Activated T-cell treated with anti-CD3 and anti-CD28 coated beads for 48 hours (primary cell): ENCODE measurements around the gene ASIC4.

Source experiments
- DNase-seq: peaks from one replicate; pipeline ENCODE4 v3.0.0-alpha.2; 2020; ENCODE audit warnings: low read depth

ASIC4 gene

DNA sequence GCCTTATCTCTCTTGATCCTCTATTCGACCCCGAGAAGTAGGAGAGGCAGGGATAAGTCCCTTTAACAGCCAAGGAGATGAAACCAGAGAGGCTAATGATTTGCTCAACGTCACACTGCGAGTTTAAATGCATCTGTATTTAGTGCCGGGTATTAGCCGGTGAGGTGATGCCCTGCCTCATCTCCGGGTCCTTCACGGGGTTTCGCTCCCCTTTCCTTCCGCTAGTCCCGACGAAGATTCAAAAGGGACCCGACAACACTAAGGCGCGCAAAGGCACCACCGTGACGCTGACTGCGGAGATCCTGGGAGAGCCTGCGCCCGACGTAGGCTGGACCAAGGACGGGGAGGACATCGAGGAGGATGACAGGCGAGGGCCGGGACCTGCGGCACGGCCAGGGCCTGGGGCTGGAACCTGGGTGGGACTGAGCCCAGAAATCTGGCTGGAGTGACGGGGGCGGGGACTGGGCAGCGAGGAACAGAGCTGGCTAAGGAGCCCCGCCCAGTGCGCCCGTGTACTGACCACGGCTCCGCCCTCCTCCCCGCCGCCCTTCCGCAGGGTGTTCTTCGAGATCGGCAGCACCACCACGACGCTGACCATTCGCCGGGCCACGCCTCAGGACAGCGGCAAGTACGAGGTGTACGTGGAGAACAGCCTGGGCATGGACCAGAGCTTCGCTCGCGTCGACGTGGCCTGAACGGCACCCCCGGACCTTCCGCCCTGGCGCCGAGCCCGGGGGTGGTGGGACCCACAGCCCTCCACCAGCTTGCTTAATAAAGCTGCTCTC lies 16.6 kb upstream of the ASIC4 start:
- no peak for DNase-seq

DNA sequence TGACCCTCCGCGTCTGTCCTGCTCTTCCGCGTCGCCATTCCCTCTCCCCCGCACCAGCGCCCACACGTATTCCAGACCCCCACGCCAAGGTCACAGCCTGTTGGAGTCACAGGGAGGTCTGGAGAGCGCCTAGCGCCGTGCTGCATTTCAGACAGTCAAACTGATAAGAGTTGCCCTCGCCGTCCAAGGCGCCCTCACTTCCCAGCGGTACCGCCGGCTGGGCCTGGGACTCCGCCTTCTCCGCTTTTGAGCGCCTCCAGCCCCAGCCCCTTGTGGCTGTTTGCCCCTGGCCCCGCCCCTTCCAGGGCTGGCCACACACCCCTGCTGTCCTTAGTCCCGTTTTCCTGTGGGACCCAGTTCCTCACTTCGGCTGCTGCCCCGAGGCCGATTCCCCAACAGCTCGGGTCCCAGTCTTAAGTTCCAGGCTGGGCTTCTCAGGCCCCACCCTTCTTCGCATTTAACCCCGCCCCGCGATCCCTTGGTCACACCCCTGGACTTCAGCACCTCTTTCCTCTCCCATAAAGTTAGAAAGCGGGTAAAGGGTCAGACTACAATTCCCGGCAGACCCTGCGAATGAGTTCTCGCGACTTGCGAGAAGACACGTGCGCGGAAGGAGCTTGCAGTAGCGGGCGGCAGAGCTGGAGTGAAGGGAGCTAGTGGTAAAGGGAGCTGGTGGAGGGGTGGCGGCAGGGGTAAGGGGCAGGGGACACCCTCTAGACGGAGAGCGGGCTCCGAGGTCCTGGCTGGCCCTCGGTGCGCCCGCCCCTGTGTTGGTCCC lies 15.8 kb upstream of the ASIC4 start, which contains the start of gene GMPPA:
TSS of gene GMPPA (plus strand) at position 612 of the 778 bp plus-strand sequence. CDS start 1,085 bp downstream, outside the sequence.
- DNase-seq = peak; percentile 87

DNA sequence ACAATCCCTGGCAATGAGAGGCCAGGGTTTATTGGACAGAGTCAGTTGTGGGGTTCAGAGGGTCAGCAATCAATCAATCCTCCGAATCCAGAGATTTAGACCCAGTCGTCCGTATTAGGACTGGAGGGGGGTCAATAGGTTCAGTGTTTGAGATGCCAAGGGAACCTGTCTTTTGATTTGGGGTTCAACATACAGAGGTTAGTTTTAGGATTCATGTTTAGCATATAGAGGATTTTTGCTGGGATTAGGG lies 15.3 kb upstream of the ASIC4 start:
- DNase-seq = no peak

GRCh38 chr2:219499555-219499954 lies 14.7 kb upstream of the ASIC4 start:
- no peak for DNase-seq

- DNase-seq = no peak
Observed at GRCh38 chr2:219500135-219500534, 14.1 kb upstream of the ASIC4 start.

DNA sequence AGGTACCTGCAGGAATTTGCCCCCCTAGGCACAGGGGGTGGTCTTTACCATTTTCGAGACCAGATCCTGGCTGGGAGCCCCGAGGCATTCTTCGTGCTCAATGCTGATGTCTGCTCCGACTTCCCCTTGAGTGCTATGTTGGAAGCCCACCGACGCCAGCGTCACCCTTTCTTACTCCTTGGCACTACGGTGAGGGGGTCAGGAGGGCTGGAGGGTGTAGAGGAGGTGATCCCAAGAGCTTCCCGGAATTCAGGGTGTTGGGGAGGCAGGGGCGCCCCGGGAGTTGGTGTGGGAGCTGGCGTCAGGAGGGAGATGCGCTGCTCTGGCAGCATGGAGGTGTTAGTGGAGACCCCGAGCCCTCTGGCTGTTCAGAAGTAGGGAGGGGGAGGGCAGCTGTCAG lies 12.4 kb upstream of the ASIC4 start:
- DNase-seq = no peak

DNA sequence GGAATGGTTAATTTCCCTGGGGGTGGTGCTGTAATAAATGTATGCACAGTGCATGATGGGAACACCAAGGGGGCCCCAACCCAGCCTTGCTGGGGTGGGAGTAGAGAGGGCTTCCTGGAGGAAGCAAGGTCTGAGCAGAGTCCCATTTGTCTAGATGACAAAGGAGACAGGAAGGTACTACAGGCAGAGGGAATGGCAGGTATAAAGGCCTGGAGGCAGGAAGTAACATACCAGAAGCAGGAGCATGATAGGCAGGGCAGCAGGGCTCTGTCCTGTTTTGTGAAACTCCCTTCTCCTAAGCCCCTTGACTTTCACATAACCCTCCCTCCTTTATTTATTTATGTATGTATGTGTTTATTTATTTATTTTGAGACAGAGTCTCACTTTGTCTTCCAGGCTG lies 11.7 kb upstream of the ASIC4 start:
- DNase-seq = no peak

- no peak for DNase-seq
Observed at GRCh38 chr2:219505585-219505984, 8.7 kb upstream of the ASIC4 start.

GRCh38 chr2:219506153-219506801 lies 8.0 kb upstream of the ASIC4 start:
- no peak for DNase-seq

- no peak for DNase-seq
Observed at GRCh38 chr2:219506802-219507526, 7.3 kb upstream of the ASIC4 start.

- no peak for DNase-seq
Observed at GRCh38 chr2:219507581-219508443, 6.5 kb upstream of the ASIC4 start.

GRCh38 chr2:219508444-219508734 lies 5.9 kb upstream of the ASIC4 start:
- no peak for DNase-seq

GRCh38 chr2:219508971-219509779 lies 5.1 kb upstream of the ASIC4 start:
- no peak for DNase-seq

- peak; percentile 50 for DNase-seq
Observed at GRCh38 chr2:219509780-219510511, 4.3 kb upstream of the ASIC4 start.

DNA sequence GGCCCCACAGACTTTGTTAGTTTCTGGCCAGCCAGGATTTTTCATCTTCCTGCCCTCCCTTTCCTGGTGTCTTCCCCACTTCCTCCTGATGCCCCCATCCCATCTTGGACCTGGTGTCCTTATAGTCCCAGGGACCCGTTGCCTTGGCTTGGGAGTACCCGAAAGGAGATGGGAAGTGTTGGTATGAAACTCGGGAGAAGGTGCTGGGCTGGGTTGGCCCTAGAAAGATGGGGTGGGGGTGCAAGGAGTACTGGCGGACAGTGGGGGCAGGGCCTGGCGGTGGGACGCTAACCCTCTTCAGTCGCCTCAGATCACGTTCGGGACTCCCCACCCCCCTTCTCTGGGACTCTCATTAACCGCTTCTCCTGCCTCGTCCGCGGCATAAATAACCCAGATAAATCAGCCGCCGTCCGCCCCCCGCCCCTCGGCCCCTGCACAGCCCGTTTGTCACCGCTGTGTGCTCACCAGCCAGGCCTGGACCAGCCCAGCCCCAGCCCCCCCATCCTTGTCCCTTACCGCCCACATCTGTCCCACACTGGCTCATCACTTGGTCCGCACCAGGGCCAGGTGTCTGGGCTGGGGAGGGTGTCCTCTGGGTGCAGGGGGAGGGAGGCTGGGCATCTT lies 3.7 kb upstream of the ASIC4 start:
- no peak for DNase-seq

DNA sequence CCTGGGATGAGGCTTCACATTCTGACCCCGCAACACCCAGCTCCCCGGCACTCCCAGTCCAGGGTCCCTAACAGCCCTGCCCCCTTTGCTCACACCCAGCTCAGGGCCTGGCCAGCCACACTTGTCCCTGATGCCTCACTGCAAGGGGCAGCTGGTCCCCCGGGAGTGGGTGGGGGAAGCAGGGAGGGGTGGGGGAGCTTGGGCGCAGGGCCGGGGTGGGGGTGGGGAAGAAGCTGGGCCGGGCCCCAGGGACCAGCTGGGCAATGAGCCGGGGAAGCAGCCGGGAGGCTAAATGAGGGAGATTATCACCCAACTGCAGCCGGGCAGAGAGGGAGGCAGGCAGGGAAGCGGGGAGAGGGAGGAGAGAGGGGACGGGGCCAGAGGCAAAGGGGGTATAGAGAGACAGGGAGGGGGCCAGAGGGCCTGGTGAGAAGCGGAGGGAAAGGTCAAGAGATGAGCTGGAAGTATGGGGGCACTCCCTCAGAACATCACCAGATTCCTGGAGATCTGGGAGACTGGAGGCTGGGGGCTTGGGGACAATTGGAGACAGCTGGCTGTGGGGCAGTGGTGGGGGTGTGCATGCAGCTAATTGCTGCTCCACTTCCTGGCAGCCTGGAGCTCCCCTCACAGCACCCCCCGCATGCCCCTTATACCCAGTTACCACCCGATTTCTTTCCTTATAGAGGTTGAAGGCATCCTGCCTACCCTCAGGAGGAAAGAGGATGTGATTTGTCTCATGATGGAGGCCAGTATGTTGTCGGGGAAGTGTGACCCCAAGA lies 2.5 kb upstream of the ASIC4 start:
- DNase-seq = no peak

GRCh38 chr2:219512524-219513216 lies 1.6 kb upstream of the ASIC4 start:
- DNase-seq = no peak

- no peak for DNase-seq
Observed at GRCh38 chr2:219513787-219514186, 495 bp upstream of the ASIC4 start.
